Hematopoietic multipotent progenitor cell treated with erythropoietin and hydrocortisone succinate and interleukin-3 and kit ligand, for 8 days (in vitro differentiated cells): ENCODE measurements around the gene AUNIP.

Source experiments
- DNase-seq: peaks from one replicate; pipeline ENCODE4 v3.0.0-alpha.2; 2015

AUNIP gene

GRCh38 chr1:25787760-25788166 lies 71.5 kb downstream of the AUNIP start:
- no peak for DNase-seq

GRCh38 chr1:25786887-25787759 lies 72.1 kb downstream of the AUNIP start:
- DNase-seq, result no peak

GRCh38 chr1:25785333-25786067 lies 73.8 kb downstream of the AUNIP start:
- no peak for DNase-seq

GRCh38 chr1:25784575-25785051 lies 74.6 kb downstream of the AUNIP start:
- no peak for DNase-seq
